HG02852 (cell line): ENCODE results near the gene TMEM243.

Experiments used
- ATAC-seq: cut with Tn5 transposase; IDR thresholded peaks from one replicate; pipeline ENCODE4 v1.9.1; 2021; ENCODE audit warnings: mild to moderate bottlenecking, moderate library complexity; ENCODE audit not compliant: unreplicated experiment

Gene TMEM243

DNA sequence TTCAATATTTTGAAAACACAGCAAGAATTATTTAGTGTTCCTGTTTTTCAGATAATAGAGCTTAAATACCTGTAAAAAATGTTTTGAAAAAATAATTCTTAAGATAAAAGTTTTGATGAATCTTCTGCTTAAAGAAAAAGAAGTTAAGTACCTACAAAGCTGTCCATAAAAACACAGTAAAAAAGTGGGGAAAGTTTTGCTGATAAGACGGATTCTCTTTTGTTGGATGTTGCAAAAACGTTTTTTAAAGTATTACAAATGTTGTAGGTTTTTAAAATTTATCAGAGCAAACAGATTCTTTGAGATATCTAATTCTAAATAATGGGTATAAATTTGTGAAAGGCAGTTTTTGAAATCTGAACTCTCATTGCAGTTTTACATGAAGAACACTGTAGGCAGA is 55.1 kb downstream of the TMEM243 start:
- ATAC-seq, result no peak

DNA sequence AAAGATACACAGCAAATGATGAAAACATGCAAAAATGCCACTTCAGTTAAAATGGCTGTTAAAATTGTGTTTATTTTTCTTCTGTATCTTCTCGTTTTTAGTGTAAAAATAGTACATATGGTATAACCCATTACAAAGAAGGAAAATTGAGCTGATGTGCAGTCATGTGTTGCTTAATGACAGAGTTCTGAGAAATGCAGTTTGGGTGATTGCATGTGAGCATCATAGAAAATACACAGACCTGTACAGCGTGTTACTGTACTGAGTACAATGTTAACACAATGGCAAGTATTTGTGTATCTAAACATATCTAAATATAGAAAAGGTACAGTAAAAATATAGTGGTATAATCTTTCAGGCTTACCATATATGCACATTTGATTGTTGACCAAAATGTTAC is 60.0 kb downstream of the TMEM243 start:
- ATAC-seq, result no peak

DNA sequence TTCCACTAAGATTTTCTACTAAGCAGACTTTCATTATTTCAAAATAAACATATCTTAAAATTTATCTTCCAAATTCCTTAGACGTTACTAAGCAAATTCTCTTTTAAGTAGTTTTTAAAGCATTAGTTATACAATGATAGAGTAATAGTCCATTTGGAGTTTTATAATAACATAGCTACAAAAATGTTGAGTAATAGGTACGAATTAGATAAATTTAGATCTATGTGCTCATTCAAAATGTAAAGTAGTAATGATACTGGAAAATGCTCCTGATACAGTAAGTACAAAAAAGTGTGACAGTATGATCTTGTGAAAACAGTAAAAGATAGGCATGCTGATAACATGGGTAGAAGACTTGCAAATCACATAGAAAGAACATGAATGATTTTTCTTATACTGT is 62.8 kb downstream of the TMEM243 start:
- no peak for ATAC-seq

DNA sequence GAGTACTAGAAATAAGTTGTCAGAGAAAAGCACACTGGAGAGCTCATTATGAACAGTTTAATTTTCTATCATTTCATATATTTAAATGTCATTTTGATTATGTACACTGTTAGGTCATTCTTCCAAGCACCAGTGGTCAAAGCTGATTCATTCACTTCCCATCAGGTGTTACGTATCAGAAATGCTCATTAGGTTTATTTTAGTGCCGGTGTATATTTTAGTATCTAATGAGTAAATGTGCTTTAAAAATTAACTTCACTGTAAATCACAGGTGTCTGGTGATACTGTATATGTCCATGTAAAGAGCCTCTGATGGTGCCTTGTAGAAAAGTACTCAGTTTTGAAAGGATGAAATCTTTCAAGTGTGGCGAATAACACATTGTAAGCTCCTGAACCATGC is 63.7 kb downstream of the TMEM243 start:
- ATAC-seq, result no peak

DNA sequence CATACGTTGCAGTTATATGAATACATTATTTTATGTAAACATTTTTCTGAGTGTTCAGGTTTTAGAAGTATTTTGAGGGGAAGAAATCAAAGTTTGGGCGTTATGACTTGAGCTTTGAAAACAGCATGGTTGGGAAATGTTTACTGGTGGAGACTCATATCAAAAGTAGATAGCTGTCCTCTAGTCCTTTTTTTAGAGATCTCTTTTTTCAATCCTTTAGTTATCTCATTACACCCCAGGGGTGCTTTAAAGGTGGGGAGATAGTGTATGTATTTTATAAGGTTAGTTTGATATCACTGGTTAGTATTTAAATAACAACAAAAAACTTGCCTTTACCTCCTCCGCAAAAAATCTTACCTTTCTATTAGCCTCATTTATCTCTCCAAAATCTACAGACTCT is 65.0 kb downstream of the TMEM243 start:
- no peak for ATAC-seq

DNA sequence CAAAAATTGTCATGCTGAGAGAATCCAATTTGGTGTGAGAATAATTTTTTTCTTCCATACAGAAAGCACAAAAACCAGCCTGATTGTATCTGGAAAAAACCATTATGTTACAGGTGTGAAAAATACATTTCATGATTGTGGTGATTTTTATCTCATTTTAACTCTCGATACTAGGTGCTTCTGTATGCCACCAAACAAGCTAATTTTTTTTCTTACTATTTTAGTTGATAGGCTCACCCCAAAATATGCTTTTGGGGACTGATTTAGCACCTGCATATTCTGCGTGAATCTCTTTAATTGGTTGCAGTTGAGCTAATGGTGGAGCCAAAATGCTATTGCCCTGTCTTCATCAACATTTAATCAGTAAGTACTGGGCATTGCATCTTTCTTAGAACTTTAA is 65.4 kb downstream of the TMEM243 start:
- ATAC-seq, result no peak

DNA sequence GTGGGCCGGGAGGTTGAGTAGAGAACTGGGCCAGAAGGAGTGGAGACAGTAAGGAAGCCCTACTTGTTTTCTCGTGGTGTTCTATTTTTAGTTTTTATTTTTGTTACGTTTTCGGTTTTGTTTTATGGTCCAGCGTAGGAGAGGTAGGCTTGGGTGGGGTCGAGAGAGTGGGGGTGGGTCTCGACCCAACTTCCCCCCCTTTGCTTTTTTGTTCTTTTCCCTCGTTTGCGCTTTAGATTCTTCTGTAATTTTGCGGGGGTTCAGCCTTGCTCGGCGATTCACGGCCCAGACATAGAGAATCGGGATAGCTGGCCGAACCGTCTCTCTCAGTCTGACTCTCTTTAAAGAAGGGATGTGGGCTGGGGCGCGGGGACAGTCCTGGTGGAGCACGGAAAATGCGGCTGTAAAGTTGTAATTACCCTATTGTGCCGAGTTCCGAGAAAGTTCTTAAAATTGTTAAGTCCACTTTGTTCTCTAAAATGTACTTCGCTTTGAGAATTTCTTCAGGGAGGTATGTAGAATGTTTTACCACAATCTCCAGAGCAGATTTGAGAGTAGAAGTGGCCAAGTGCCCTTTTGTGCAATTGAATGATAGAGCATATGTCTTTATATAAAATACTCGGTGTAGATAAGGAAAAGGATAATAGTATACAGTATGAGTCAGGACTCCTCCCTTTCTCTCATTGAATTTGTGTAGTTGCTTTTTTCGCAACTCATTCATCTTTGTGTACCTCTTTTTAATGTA is 66.5 kb downstream of the TMEM243 start:
- ATAC-seq, result peak; percentile 20

DNA sequence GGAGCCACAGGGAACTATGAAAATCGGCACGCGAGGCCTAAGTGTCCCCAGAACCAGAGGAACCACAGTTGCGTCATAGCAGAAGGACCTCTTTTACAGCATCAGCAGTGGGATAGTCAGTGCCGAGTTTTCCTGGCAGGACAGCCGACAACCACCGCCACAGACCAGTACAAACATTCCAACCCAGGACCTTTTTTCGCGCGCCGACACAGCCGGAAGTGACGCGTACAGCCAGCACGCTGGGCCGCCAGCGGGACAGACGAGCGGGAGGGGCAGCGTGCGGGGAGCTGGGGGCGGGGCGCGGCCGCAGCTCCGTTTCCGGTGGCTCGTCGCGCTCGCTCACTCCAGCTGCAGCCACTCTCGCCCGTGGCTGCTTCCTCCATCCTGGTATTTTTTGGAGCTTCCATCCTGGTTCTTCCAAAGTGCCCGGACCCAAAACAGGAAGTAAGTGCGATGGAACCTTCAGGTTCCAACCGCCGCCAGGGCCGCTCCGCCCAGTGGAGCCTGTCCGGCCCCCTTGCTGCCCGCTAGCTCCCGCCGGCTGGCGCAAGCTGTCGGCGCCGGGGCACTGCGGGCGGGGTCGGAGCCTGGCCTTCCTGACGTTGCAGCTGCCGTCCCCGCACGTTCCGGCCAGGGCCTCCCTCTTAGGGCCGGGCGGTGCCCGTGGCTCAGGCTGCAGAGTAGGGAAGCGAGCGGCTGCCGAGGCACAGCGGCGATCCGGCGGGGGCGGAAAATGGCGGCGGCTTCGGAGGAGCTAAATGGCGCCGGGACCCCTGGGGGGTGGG is 67.2 kb downstream of the TMEM243 start, which contains the start of gene DMTF1:
TSS of gene DMTF1 (plus strand) at position 342 of the 785 bp plus-strand sequence. CDS start 12,489 bp downstream, outside the sequence.
- ATAC-seq, result peak; percentile 80

DNA sequence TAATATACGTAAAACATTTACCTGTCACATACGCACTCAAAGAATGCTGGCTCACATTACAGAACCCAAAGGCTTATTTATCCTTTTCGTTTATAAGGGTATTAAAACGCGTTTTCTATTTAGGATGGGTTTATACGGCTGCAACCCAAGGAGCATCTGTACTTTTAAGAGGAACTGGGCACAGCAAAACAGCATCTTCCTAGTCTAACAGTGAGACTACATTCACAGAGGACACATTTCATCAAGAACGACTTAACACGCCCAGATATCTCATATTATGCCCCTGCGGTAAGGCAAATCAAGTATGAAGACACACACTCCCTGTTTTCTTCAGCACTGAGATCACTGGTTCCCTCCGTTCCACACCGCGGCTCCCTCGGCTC is 67.8 kb downstream of the TMEM243 start:
- peak; percentile 33 for ATAC-seq

DNA sequence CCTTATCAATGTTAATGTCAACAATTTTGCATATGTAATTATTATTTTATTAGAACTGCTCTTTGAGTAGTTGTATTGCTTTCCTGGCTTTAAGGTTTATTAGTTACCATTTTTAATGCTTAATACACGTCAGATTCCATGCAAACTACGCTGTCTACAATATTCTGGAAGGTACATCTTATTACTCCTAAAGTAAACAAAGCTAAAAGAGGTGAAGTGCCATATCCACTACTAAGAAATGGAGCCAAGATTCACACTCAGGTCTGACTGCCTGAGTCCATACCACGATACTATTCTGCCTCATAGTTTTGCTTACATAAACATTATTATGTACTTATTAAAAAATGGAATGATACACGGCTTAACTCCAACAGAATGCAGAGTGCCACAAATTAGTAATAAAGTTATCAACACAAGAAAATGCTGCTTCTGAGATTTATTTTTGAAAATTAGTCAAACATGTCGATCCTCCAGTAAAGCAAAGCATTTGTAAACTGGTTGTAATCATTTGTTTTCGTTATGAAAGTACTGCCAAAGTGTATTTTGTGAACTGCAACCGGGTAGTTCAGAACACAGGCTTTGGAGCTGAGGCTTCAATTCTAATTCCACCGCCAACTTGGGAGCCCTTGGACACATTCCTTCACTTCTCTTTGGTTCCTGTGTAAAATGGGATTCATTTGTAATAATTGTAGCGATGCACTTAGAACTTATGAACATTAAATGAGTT is 68.4 kb downstream of the TMEM243 start:
- no peak for ATAC-seq

DNA sequence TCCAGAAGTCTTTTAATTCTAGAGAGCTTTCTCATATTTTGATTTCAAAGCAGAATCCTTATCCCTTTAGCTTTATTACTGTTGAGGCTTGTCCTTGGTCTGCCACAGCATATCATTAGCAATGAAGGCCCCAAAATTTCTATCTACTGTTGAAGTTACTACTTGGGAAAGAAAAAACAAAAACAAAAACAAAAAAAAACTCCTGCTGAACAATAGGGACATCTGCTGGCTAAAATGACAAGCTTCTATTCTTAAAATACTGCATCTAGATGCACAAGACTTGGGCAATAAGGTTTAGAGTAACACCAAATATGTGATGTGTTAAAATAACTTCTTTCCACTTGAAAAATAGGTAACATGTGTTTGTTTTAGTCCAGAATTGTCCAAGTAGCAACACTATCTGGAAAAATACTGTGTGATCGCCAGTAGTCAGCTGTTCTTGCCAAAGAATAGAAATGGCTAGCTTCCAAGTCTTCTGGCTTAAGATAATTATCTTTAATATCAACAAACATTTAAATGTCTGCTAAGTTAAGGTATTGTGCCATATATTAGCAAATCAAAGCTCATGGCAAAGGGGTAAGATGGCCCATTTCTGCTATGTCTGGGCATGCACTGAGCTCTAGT is 71.1 kb downstream of the TMEM243 start:
- ATAC-seq, result no peak

DNA sequence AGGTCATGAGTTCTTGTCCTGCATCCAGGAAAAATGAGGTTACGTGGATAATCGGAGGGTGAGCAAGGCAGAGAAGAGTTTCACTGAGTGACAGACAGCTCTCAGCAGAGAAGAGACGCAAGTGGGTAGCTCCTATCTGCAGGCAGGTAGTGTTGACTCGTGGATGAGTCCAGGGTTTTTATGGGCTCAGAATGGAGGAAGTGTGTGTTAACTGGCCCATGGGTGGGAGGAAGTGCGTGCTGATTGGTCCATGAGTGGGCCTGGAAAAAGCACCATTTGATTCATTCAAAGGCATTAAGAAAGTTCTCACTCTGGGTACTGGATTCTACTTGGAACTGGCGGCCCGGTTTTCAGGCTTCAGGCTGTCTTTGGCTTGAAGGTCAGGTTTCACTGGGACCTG is 72.0 kb downstream of the TMEM243 start:
- no peak for ATAC-seq

DNA sequence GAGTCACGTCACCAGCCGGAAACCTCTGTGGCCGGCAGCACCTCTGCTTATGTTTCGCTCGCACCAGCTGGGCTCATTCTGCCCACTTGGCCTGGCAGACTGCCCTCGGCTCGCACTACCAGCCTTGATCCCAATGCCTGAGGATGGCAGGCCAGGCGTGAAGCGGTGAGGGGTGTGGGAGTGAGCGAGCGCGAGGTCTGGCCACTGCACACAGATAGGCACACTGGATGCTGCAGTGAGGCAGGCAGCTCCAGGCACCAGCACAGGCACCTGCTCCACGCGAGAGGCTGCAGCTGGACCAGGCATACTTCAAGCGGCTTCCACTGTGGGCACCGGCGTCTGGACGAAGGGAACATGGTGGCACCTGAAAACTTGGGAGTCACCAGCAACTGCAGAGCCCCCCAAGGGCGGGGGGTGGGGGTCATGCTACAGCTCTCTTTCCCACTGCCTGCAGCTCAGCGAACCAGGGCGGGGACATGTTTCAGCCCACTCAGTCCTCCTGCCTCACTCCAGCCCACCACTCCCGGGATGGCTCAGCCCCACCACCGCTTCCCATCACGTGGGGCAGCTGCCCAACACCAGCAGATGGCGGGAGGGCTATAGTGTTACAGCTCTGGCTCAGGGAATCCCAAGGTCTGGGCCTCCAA is 72.7 kb downstream of the TMEM243 start:
- ATAC-seq, result no peak
